GM18517 (cell line): ENCODE results near the gene MTHFD1L.

ENCODE experiments used
- ATAC-seq: cut with Tn5 transposase; IDR thresholded peaks from one replicate; pipeline ENCODE4 v1.9.1; 2021; ENCODE audit warnings: mild to moderate bottlenecking, moderate library complexity; ENCODE audit not compliant: unreplicated experiment

MTHFD1L gene

DNA sequence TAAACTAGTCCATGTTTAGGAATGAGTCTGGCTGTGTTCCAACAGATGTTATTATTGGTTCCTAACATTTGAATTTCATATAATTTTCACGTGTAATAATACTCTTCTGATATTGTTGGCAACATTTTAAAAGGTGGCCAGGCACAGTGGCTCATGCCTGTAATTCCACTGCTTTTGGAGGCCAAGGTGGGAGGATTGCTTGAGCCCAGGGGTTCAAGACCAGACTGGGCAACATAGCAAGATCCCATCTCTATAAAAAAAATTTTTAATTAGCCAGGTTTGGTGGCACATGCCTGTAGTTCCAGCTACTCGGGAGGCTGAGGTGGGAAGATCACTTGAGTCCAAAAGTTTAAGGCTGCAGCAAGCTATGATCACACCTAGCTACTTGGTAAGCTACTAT is 116.2 kb downstream of the MTHFD1L start:
- no peak for ATAC-seq

- peak; percentile 91 for ATAC-seq
Measured at GRCh38 chr6:150987371-150987828, 121.9 kb downstream of the MTHFD1L start.

GRCh38 chr6:150987855-150988464 is 122.5 kb downstream of the MTHFD1L start:
- ATAC-seq: no peak

DNA sequence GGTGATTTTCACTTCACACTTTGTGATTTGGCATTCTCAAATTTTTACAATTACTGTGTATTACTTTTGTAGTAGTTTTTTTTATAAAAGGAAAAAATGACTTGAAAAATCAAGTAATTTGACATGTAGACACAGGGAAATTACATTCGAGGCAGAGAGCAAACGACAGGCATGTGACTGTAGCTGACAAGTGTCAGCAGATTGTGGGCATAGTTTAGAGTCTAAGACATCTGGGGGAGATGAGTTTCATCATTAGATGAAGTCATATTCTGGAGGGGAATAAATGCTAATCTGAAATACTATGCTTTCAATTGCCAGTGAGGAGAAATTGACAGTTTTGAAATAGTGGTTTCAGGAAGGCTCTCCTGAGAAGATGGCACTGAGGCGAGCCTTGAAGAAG is 126.0 kb downstream of the MTHFD1L start:
- ATAC-seq: no peak

- ATAC-seq: no peak
Measured at GRCh38 chr6:150992262-150992661, 126.8 kb downstream of the MTHFD1L start.

GRCh38 chr6:150992703-150993102 is 127.2 kb downstream of the MTHFD1L start:
- ATAC-seq: no peak

DNA sequence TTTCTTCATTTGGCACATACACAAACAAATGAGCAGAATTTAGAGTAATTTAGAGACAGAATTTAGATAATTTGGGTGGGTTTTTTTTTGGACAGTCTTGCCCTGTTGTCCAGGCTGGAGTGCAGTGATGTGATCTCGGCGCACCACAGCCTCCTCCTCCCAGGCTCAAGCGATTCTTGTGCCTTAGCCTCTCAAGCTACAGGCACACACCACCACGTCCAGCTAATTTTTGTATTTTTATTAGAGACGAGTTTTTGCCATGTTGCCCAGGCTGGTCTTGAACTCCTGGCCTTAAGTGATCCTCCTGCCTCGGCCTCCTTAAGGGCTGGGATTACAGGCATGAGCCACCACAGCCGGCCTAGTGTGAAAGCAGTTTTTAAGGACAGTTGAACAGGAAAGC is 127.8 kb downstream of the MTHFD1L start:
- no peak for ATAC-seq

GRCh38 chr6:150994026-150994425 is 128.5 kb downstream of the MTHFD1L start:
- ATAC-seq: no peak

DNA sequence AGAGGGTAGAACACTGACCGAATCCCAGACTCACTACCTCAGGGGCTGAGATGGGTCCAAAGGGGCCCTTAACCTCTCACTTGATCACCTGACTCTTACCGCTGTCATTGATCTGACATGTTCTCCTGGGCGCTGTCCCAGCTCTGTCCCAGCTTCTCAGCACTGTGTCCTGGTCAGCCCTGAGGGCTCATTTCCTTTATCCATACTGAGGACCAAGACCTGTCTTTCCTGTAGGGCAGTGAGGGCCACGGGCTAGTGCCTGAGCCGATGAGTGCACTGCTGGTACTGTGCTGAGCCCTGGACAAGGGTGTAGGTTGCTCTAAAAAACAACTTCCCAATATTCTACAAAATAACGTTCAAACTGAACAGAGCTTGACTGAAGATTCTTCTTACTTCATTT is 131.5 kb downstream of the MTHFD1L start:
- ATAC-seq: no peak

DNA sequence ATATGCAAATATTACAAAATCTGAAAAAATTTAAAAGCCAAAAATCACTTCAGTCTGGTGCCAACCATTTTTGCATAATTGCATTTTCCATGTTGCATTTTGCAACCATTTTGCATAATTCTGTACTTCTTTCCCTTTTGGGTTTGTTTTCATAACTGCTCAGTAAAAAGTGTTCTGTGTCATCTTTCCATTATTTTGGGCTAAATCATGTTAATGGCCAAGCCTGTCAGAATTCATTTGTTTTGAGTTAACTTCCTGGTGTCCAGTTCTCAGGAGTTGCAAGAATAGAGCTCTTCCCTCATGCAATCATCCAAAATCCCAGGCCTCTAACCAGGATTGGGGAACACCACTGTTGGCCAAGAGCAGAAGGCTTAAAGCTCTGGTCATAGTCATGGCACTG is 133.6 kb downstream of the MTHFD1L start:
- ATAC-seq: no peak

- ATAC-seq: no peak
Measured at GRCh38 chr6:150999576-150999975, 134.1 kb downstream of the MTHFD1L start.

DNA sequence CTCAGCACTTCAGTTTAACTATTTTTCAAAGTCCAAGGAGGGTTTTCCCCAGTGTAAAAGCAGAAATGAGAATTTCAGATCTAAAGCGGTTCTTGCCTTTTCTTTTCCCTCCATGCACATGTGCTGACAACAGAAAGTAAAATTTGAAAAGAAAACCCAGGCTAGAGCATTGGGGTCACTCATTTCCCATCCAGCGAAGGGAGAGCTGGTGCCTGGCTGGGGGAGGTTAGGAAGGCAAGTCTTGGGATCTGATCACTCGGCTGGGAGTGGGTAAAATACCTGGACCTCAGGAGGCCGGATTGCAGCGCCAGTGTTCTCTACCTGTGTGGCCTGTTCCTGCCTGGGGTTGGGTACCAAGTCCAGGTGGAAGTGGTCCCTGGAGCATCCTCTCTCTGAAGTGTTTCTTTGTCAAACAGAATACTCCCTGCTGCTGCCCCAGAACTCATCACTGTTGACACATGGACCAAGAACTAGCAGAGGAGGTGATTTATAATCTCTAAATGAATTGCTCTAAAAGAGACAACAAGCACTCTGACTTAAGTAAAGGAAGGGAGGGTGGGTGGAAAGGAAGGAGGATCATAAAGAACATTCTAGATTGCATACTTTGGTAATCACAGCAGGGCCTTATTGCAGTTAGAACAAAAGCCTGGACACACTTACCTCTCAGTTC is 136.0 kb downstream of the MTHFD1L start:
- ATAC-seq: peak; percentile 55

DNA sequence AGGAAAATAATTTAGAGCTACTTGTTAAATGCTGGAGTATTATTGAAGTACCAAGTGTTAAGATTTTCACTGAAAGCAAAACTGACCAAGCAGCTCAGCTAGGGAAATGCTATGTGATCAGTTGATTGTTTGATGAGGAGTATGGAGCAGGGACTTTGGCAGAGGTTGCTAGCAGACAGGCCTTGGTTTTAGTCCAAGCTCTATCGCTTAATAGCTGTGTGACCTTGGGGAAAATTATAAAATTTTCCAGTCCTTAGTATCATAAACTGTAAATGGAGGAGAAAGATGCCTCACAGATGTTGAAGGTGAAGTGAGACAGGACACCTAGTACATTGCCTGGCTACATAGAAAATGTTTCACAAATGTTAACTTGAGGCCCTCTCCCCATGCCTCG is 136.6 kb downstream of the MTHFD1L start:
- no peak for ATAC-seq

DNA sequence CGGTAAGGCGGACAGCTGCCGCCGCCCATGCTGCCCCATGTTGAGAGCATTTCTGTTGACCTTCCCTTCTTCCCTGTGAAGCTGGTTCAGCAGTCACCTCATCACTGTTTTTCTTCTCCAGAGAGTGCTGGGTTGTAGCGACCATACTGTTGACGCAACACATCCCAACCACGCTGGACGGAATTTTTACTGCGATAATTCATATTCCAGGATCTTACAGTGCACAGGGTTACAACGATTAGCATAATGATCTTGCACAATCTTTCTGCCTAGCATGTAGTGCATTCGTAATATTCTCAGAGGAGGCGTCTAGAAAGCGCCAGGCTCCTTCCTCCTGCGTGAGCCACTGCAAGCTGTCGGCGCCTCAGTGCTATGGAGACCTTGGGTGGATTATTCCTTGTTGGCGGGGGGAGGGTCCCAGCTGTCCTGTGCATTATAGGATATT is 137.0 kb downstream of the MTHFD1L start:
- ATAC-seq: no peak

DNA sequence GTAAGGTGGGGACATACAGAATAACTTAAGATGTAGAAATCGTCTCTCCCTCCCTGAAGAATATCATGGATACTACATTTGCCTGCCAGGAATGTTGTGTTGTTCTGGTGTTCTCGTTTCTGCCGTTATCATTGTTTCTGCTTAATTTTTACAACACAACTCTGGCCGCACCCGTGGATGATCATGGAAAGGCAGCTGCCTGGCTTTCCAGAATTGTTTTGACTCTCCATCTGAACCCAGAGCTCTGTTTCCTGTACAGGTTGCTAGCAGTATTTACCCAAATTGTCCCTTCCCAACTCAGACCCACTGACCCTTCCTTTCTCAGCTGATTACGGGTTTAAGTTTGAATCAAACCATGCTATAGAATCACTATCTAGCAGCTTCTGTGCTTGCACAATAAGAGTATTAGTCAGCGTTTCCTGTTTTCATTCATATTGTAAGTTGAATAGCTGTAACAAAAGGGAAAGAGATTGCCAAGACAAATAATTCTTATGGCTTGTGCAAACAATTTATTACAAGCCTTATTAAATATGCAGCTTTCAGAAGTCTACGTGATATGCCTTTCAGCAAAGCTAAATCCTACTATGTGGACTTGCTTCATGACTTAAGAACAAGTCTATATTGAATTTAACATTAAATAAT is 139.0 kb downstream of the MTHFD1L start:
- no peak for ATAC-seq

GRCh38 chr6:151005164-151005563 is 139.7 kb downstream of the MTHFD1L start:
- ATAC-seq: no peak

GRCh38 chr6:151005896-151006632 is 140.6 kb downstream of the MTHFD1L start:
- no peak for ATAC-seq

GRCh38 chr6:151007076-151007475 is 141.6 kb downstream of the MTHFD1L start:
- no peak for ATAC-seq

DNA sequence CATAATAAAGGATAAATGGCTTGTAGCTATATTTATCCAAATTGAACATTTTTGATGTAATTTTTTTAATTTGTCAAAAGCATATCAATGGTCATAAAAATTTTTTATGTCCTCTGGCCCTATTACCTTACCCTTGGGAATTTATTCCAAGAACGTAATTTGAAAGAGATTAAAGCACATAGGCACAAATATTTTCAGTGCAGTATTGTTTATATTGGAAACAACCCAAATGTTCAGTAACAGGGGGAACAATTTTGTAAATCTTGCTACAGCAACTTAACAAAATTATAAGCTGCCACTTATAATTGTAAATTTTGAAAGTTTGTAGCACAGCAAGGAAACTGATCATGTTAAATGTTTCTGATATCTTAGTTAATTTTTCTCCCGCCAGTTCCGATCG is 142.4 kb downstream of the MTHFD1L start:
- no peak for ATAC-seq

GRCh38 chr6:151008425-151008824 is 142.9 kb downstream of the MTHFD1L start:
- ATAC-seq: no peak

DNA sequence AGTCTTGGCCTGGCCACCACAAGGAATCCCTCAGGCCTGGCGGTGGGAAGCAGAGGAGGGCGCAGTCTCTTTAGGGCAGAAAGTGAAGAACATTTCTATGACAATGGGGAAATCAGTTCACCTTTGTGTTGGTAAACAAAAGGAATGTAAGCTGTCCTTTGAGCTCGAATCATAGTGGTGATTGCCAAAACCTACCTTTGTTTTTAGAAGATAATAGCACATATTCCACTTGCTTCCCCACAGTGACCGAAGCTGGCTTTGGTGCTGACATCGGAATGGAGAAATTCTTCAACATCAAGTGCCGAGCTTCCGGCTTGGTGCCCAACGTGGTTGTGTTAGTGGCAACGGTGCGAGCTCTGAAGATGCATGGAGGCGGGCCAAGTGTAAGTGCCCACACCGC is 144.1 kb downstream of the MTHFD1L start:
- no peak for ATAC-seq

- no peak for ATAC-seq
Measured at GRCh38 chr6:151010071-151010470, 144.6 kb downstream of the MTHFD1L start.
